Measurements from ENCODE around the gene PRKG1. TPM values are rescaled to one million over a fixed set of nuclear protein-coding genes. Genes with fewer than 3 reads are reported as not detected.

The PRKG1 gene
- total and polyA plus RNA-seq, 2 experiments from 2014 or later = 18.2 to 21.1 TPM

- TF ChIP-seq ETS1 (IDR thresholded peaks at IDR 0.05) (no peak), POLR2AphosphoS5 (IDR thresholded peaks at IDR 0.05; ENCODE audit: low read depth) (no peak), ZNF114 (CRISPR knock-in tag; IDR thresholded peaks at IDR 0.05) (no peak), CTCF (conservative IDR thresholded peaks at IDR 0.05; ENCODE audit: low read depth in 2 of 2) (no peak), ZNF462 (CRISPR knock-in tag; IDR thresholded peaks at IDR 0.05) (no peak), JUNB (IDR thresholded peaks at IDR 0.05; ENCODE audit: unreplicated experiment) (no peak), CREB1 (CRISPR knock-in tag; IDR thresholded peaks at IDR 0.05; ENCODE audit: low read depth) (no peak), EZH2phosphoT487 (IDR thresholded peaks at IDR 0.05; ENCODE audit: unreplicated experiment) (no peak), REST (IDR thresholded peaks at IDR 0.05; ENCODE audit: unreplicated experiment) (no peak), ZNF331 (CRISPR knock-in tag; IDR thresholded peaks at IDR 0.05; ENCODE audit: low read depth) (no peak), NANOG (IDR thresholded peaks at IDR 0.05; ENCODE audit: borderline replicate concordance) (no peak), STAT1 (IDR thresholded peaks at IDR 0.05; ENCODE audit: unreplicated experiment) (no peak), EZH2 (IDR thresholded peaks at IDR 0.05; ENCODE audit: low read depth, unreplicated experiment) (no peak)
- Histone ChIP-seq H3F3A (replicated peaks; ENCODE audit: low read depth) (no peaks in the 10 kb centered on the region), H3K36me3 (ENCODE audit: insufficient read depth) (no peaks in the 10 kb centered on the region), H3K27me3 (ENCODE audit: insufficient read depth) (no peaks in the 10 kb centered on the region), H3K4me1 (ENCODE audit: insufficient read depth) (no peaks in the 10 kb centered on the region), H3K27ac (ENCODE audit: low read depth) (no peak overlapping the region), H3K4me3 (no peak overlapping the region), H4K20me1 (replicated peaks; ENCODE audit: insufficient read depth) (no peaks in the 10 kb centered on the region), H2AFZ (no peak overlapping the region), H3K79me2 (replicated peaks; ENCODE audit: insufficient read depth) (no peaks in the 10 kb centered on the region), H3K9me2 (ENCODE audit: insufficient read depth) (no peaks in the 10 kb centered on the region), H3K4me2 (no peak overlapping the region)
- DNase-seq (ENCODE audit: low spot score) (no peak), ATAC-seq (no peak)
- no peak overlapping the region for H3K4me3 Mint-ChIP-seq
- peaks cover 20% of the 10 kb centered on the region for H3K36me3 Mint-ChIP-seq (ENCODE audit: low read depth)
- H3K27ac Mint-ChIP-seq = no peak overlapping the region
- H3K4me1 Mint-ChIP-seq = peaks cover 17% of the 10 kb centered on the region
- peaks cover 2% of the 10 kb centered on the region for H3K27me3 Mint-ChIP-seq (ENCODE audit: insufficient read depth, low read depth, poor library complexity)
- no peaks in the 10 kb centered on the region; the same call in 2 of the 3 replicates for H3K9me3 Mint-ChIP-seq
These were observed 988.9 kb downstream of the PRKG1 start for GRCh38 chr10:52063159-52063558.

Data from GM23338 (cell line).